H1 (cell line): ENCODE results near the gene UBXN4. TPM values are rescaled to one million over a fixed set of nuclear protein-coding genes. Genes with fewer than 3 reads are reported as not detected.
A peak's percentile ranks its signal among the peaks of the same experiment; 100 is the strongest.

Experiments used
- ATF3 ChIP-seq: IDR thresholded peaks from 2 replicates; pipeline ENCODE4 v1.6.1; 2011; ENCODE audit warnings: low read depth, mild to moderate bottlenecking, low read length; ENCODE audit not compliant: insufficient read depth
- CEBPB ChIP-seq: IDR thresholded peaks from 2 replicates; pipeline ENCODE4 v1.6.1; 2012; ENCODE audit warnings: low read depth, low read length
- CTCF ChIP-seq, 3 experiments: IDR thresholded peaks; 1 replicate in 2 of 3; 2 replicates in 1 of 3; pipeline versions ENCODE4 v1.5.1 to v1.6.1; 2011; ENCODE audit warnings: low read length in 3 of 3, mild to moderate bottlenecking in 3 of 3, inconsistent platforms in 2 of 3, low read depth in 1 of 3, moderate library complexity in 1 of 3; ENCODE audit not compliant: insufficient read depth in 1 of 3; ENCODE audit errors: control extremely low read depth in 1 of 3
- RAD21 ChIP-seq, 2 experiments: IDR thresholded peaks in 1 of 2; conservative IDR thresholded peaks in 1 of 2; 2 replicates each; pipeline ENCODE4 v1.6.1; 2011; ENCODE audit warnings: low read depth in 2 of 2, low read length in 2 of 2, improper control_type of control experiment in 1 of 2, inconsistent platforms in 1 of 2, mild to moderate bottlenecking in 1 of 2, moderate library complexity in 1 of 2
- polyA plus RNA-seq, 7 experiments: library from polyadenylated mRNA; depleted of rRNA in 3 of 7; stranded (reverse) in 5 of 7; unstranded in 2 of 7; fragments of >200 nt in 5 of 7; fragments of 200-250 nt in 2 of 7; gene quantifications; 1 replicate in 5 of 7; 2 replicates in 1 of 7; 4 replicates in 1 of 7; pipeline versions ENCODE4 v1.2.1 to v1.2.3, GENCODE V29; 2011 to 2013; ENCODE audit warnings: missing spikeins in 2 of 7, mixed read lengths in 2 of 7
- total RNA-seq: library from RNA; stranded (reverse); fragmentation: NEBNext Ultra II Directional; extraction: Animal tissue kit (Norgen Biotek cat#: 25700); gene quantifications from 2 replicates; pipeline ENCODE4 v1.2.1, GENCODE V29; 2021
- TF ChIP-seq, protein P1 (sequence below): IDR thresholded peaks from 2 replicates; pipeline ENCODE4 v1.6.1; 2012; ENCODE audit warnings: inconsistent platforms

UBXN4 gene
- total and polyA plus RNA-seq, 2 of the 8 experiments (the other 6 are each of a cell fraction or from before 2014, with no cell fraction given), result 20.1 to 64.2 TPM

DNA sequence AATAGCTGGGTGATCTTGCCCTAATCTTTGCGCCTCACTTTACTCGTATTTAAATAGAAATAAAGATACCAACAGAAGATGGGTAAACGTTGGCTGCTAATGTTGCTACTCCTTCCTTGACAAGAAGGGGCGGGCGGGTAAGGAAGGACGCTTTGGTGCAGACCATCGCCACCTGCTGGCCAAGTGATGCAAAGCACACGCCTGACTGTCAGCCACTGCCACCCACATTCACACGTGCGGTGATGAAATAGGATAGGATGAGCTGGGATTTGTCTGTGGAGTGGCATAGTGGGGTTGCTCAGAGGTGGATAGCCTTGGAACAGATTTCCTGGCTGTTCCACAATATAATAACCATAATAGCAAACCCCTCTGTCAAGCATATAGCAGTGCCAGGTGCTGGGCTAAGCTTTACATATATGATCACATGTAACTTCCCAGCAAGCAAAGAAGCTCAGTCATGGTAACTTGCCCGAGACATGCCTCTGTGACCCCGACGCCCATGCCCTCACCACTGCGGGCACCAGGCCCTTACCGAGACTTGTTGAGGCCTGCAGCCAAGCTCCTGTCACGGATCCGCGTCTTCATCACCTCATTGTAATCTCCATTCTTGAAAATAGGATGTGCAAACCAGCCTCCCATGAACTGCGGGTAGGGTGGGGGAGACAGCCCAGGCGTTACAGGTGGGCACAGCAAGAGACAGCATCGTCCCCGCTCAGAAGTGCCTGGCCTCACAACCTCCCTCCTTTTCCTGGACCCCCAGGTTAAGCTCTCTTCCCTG, 56.0 kb downstream of the UBXN4 start (continued):
- TF ChIP-seq RAD21 (IDR thresholded peaks at IDR 0.05 in 1 of 2, conservative IDR thresholded peaks at IDR 0.05 in 1 of 2; ENCODE audit: low read depth in 2 of 2, low read length in 2 of 2) (peak; percentile 59 to 74), CTCF (IDR thresholded peaks at IDR 0.05; ENCODE audit: control extremely low read depth in 1 of 3, insufficient read depth in 1 of 3, low read depth in 1 of 3, low read length in 3 of 3) (peak; percentile 97 to 100 (median 99)), ATF3 (peak; percentile 58), CEBPB (peak; percentile 75)
- TF ChIP-seq, protein P1, sequence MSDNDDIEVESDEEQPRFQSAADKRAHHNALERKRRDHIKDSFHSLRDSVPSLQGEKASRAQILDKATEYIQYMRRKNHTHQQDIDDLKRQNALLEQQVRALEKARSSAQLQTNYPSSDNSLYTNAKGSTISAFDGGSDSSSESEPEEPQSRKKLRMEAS, result peak; percentile 90
